IMR-90 (cell line): ENCODE data around the gene HCRTR1. TPM values are rescaled to one million over a fixed set of nuclear protein-coding genes. Genes with fewer than 3 reads are reported as not detected.

Source experiments
- ATAC-seq: fragments of 200-7000 bp; cut with Tn5 transposase; 2 replicates; pipeline ENCODE4 v1.9.1; 2020; ENCODE audit warnings: low read depth, mild to moderate bottlenecking, moderate library complexity
- BruUV-seq: library from RNA; stranded (reverse); fragments of 400-500 nt; replicated peaks from 2 replicates; lab custom pipeline; 2021; lab: Mats Ljungman, UMichigan
- CTCF ChIA-PET: fragments of 300-600 bp; formaldehyde crosslinking; extraction: SDS; loops from one replicate; lab custom pipeline; 2021; ENCODE audit warnings: antibody characterized with exemption; lab: Yijun Ruan, JAX
- POLR2A ChIA-PET: fragments of 300-600 bp; sonication (Branson Sonifier 250); formaldehyde crosslinking; loops from one replicate; lab custom pipeline; 2022; ENCODE audit warnings: antibody characterized with exemption; ENCODE audit not compliant: unreplicated experiment; lab: Charles Lee
- DNase-seq: peaks from one replicate; pipeline ENCODE4 v3.0.0; 2013
- H2AFZ ChIP-seq: replicated peaks from 2 replicates; pipeline ENCODE3; 2013; ENCODE audit warnings: low read length, mild to moderate bottlenecking; ENCODE audit not compliant: poor library complexity
- H2AK5ac ChIP-seq: 2 replicates; pipeline ENCODE4 v1.6.1; 2013; ENCODE audit warnings: low read depth, low read length, inconsistent platforms
- H2AK9ac ChIP-seq: replicated peaks from 2 replicates; pipeline ENCODE3; 2013; ENCODE audit warnings: mild to moderate bottlenecking, low read depth, low read length, moderate library complexity; ENCODE audit not compliant: poor library complexity
- H2BK120ac ChIP-seq: 2 replicates; pipeline ENCODE4 v1.6.1; 2013; ENCODE audit warnings: low read depth, low read length, inconsistent platforms
- H2BK15ac ChIP-seq: 3 replicates; pipeline ENCODE4 v1.6.1; 2013; ENCODE audit warnings: low read depth, low read length, inconsistent platforms
- H2BK20ac ChIP-seq: 2 replicates; pipeline ENCODE4 v1.6.1; 2013; ENCODE audit warnings: low read depth, mild to moderate bottlenecking, inconsistent platforms, low read length, moderate library complexity
- H2BK5ac ChIP-seq: 2 replicates; pipeline ENCODE4 v1.6.1; 2013; ENCODE audit warnings: mild to moderate bottlenecking, low read depth, low read length, inconsistent platforms; ENCODE audit not compliant: poor library complexity, severe bottlenecking
- H3K14ac ChIP-seq: replicated peaks from 2 replicates; pipeline ENCODE4 v1.6.1; 2013; ENCODE audit warnings: low read depth, low read length, inconsistent platforms
- H3K18ac ChIP-seq: 2 replicates; pipeline ENCODE4 v1.6.1; 2013; ENCODE audit warnings: low read depth, low read length, control low read depth
- H3K23ac ChIP-seq: 2 replicates; pipeline ENCODE4 v1.6.1; 2013; ENCODE audit warnings: low read depth, low read length, inconsistent platforms
- H3K27ac ChIP-seq: 2 replicates; pipeline ENCODE4 v1.5.1; 2013; ENCODE audit warnings: mild to moderate bottlenecking, control low read depth, low read length; ENCODE audit not compliant: insufficient read depth
- H3K27me3 ChIP-seq: 2 replicates; pipeline ENCODE4 v1.6.1; 2013; ENCODE audit warnings: low read length; ENCODE audit not compliant: control insufficient read depth, insufficient read depth
- H3K36me3 ChIP-seq: 2 replicates; pipeline ENCODE4 v1.6.1; 2013; ENCODE audit warnings: low read length, mixed read lengths; ENCODE audit not compliant: control insufficient read depth, insufficient read depth
- H3K4ac ChIP-seq: 2 replicates; pipeline ENCODE4 v1.6.1; 2013; ENCODE audit warnings: low read depth, low read length, inconsistent platforms
- H3K4me1 ChIP-seq: 2 replicates; pipeline ENCODE4 v1.6.1; 2013; ENCODE audit warnings: low read length, mixed read lengths; ENCODE audit not compliant: control insufficient read depth, insufficient read depth
- H3K4me2 ChIP-seq: 2 replicates; pipeline ENCODE4 v1.6.1; 2013; ENCODE audit warnings: low read depth, mild to moderate bottlenecking, control low read depth, low read length, moderate library complexity
- H3K4me3 ChIP-seq: 2 replicates; pipeline ENCODE4 v1.5.1; 2013; ENCODE audit warnings: low read depth, mild to moderate bottlenecking, control low read depth, low read length, moderate library complexity; ENCODE audit not compliant: insufficient read depth
- H3K56ac ChIP-seq: 2 replicates; pipeline ENCODE4 v1.6.1; 2013; ENCODE audit warnings: low read length, inconsistent platforms; ENCODE audit not compliant: insufficient read depth; ENCODE audit errors: extremely low read depth
- H3K79me1 ChIP-seq, 2 experiments: 2 replicates each; pipeline ENCODE4 v1.6.1; 2013; ENCODE audit warnings: low read length in 2 of 2, inconsistent platforms in 1 of 2, low read depth in 1 of 2
- H3K9ac ChIP-seq: 2 replicates; pipeline ENCODE4 v1.6.1; 2013; ENCODE audit warnings: low read depth, low read length, control low read depth
- H3K9me1 ChIP-seq: 2 replicates; pipeline ENCODE4 v1.6.1; 2013; ENCODE audit warnings: low read length, inconsistent platforms; ENCODE audit not compliant: insufficient read depth
- H3K9me3 ChIP-seq: 2 replicates; pipeline ENCODE4 v1.6.1; 2013; ENCODE audit warnings: low read length; ENCODE audit not compliant: control insufficient read depth, insufficient read depth
- H4K20me1 ChIP-seq: 2 replicates; pipeline ENCODE4 v1.6.1; 2013; ENCODE audit warnings: low read length, inconsistent platforms; ENCODE audit not compliant: insufficient read depth
- H4K5ac ChIP-seq: 2 replicates; pipeline ENCODE4 v1.6.1; 2013; ENCODE audit warnings: mild to moderate bottlenecking, low read depth, low read length, control low read depth
- H4K8ac ChIP-seq, 2 experiments: 2 replicates each; pipeline ENCODE4 v1.6.1; 2013; ENCODE audit warnings: low read depth in 2 of 2, low read length in 2 of 2, control low read depth in 1 of 2, inconsistent platforms in 1 of 2
- H4K91ac ChIP-seq: 2 replicates; pipeline ENCODE4 v1.6.1; 2013; ENCODE audit warnings: low read depth, low read length, inconsistent platforms; ENCODE audit not compliant: insufficient read depth
- BHLHE40 ChIP-seq: fragments of 150-350 bp; IDR thresholded peaks from 2 replicates; pipeline ENCODE4 v1.6.1; 2016; ENCODE audit warnings: mild to moderate bottlenecking, low read depth, low read length
- CHD1 ChIP-seq: IDR thresholded peaks from 2 replicates; pipeline ENCODE4 v1.6.1; 2012; ENCODE audit warnings: low read depth, low read length, improper control_type of control experiment
- FOS ChIP-seq: fragments of 150-350 bp; IDR thresholded peaks from 2 replicates; pipeline ENCODE4 v1.6.1; 2016; ENCODE audit warnings: low read depth, low read length
- MAFK ChIP-seq: IDR thresholded peaks from 2 replicates; pipeline ENCODE4 v1.6.1; 2012; ENCODE audit warnings: low read depth, low read length, improper control_type of control experiment
- MAZ ChIP-seq: IDR thresholded peaks from 2 replicates; pipeline ENCODE4 v1.6.1; 2012; ENCODE audit warnings: low read depth, mild to moderate bottlenecking, low read length, improper control_type of control experiment, moderate library complexity, borderline replicate concordance
- MXI1 ChIP-seq: IDR thresholded peaks from 2 replicates; pipeline ENCODE4 v1.6.1; 2012; ENCODE audit warnings: low read depth, mild to moderate bottlenecking, low read length, moderate library complexity, borderline replicate concordance
- NFE2L2 ChIP-seq: fragments of 150-350 bp; IDR thresholded peaks from 2 replicates; pipeline ENCODE4 v1.6.1; 2016; ENCODE audit warnings: low read depth, mild to moderate bottlenecking, low read length
- RAD21 ChIP-seq: IDR thresholded peaks from 2 replicates; pipeline ENCODE4 v1.6.1; 2012; ENCODE audit warnings: low read length, improper control_type of control experiment
- RFX5 ChIP-seq: IDR thresholded peaks from 2 replicates; pipeline ENCODE4 v1.8.0; 2012; ENCODE audit warnings: low read depth, mild to moderate bottlenecking, low read length, moderate library complexity
- SMC3 ChIP-seq: fragments of 150-350 bp; IDR thresholded peaks from 2 replicates; pipeline ENCODE4 v1.6.1; 2016; ENCODE audit warnings: low read depth, mild to moderate bottlenecking, antibody characterized with exemption, low read length, moderate library complexity
- WGBS, 2 experiments: methylation state at CpG; one replicate each; pipeline versions ENCODE4 v1.1.5 to v1.1.7; 2013; ENCODE audit warnings: missing lambda C conversion rate in 2 of 2; ENCODE audit not compliant: insufficient read length in 1 of 2; ENCODE audit errors: extremely low coverage in 2 of 2; 5-methylcytosine and 5-hydroxymethylcytosine counted together
- dilution Hi-C: fragments of 300-500 bp; cut with HindIII; formaldehyde crosslinking; loops from one replicate; pipeline ENCODE4 v1.14.3; 2018; ENCODE audit warnings: low sequenced_read_pairs; ENCODE audit not compliant: unreplicated experiment
- in situ Hi-C: fragments of 300-500 bp; cut with MboI; formaldehyde crosslinking; loops from 3 replicates; pipeline ENCODE4 v1.14.3; 2019; ENCODE audit warnings: low sequenced_read_pairs, inconsistent platforms, mixed read lengths
- intact Hi-C: fragments of 100-400 bp; cut with micrococcal nuclease; formaldehyde crosslinking; loops from 2 replicates; pipeline ENCODE4 v1.10.0; 2022
- polyA plus RNA-seq, 3 experiments: library from polyadenylated mRNA; depleted of rRNA; stranded (reverse); fragments of >200 nt; gene quantifications; 2 replicates each; pipeline ENCODE4 v1.2.3, GENCODE V29; 2012; ENCODE audit warnings: low replicate concordance in 1 of 3
- total RNA-seq: library from RNA; depleted of rRNA; stranded (reverse); fragments of >200 nt; gene quantifications from 2 replicates; pipeline ENCODE4 v1.2.3, GENCODE V29; 2012
- TF ChIP-seq, protein P1 (sequence below): conservative IDR thresholded peaks from 2 replicates; pipeline ENCODE4 v1.5.1; 2012; ENCODE audit warnings: mild to moderate bottlenecking, low read depth, low read length, improper control_type of control experiment
- TF ChIP-seq, protein P2 (sequence below): fragments of 150-350 bp; IDR thresholded peaks from 2 replicates; pipeline ENCODE4 v1.6.1; 2016; ENCODE audit warnings: low read depth, mild to moderate bottlenecking, low read length, moderate library complexity, borderline replicate concordance
- TF ChIP-seq, protein P3 (sequence below): fragments of 150-350 bp; IDR thresholded peaks from 2 replicates; pipeline ENCODE4 v1.6.1; 2017; ENCODE audit warnings: mild to moderate bottlenecking, antibody characterized with exemption, low read length, low read depth

HCRTR1 gene
- total and polyA plus RNA-seq, 2 of the 4 experiments (the other 2 are of a cell fraction), result not detected

DNA sequence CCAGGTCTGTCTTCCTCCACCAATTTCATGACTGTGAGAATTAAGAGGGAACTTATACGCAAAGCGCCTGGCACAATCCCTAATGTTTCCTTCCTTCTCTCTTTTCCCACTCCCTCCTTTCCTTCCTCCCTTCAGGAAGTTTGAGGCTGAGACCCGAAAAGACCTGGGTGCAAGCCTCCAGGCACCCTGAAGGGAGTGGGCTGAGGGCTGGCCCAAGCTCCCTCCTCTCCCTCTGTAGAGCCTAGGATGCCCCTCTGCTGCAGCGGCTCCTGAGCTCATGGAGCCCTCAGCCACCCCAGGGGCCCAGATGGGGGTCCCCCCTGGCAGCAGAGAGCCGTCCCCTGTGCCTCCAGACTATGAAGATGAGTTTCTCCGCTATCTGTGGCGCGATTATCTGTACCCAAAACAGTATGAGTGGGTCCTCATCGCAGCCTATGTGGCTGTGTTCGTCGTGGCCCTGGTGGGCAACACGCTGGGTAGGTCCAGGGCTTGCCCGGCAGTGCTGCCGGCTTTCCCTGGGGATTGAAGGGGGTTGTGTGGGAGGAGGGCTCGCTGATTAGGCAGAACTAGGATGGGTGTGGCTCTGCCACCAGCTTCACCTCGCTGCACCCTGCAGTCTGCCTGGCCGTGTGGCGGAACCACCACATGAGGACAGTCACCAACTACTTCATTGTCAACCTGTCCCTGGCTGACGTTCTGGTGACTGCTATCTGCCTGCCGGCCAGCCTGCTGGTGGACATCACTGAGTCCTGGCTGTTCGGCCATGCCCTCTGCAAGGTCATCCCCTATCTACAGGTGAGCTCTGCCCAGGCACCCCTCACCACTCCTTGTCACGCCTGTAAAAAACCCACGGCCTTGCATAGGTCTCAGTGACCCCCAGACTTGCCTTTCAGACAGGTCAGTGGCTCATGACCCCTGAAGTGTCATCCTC, 1.7 kb downstream of the HCRTR1 start:
- Histone ChIP-seq H2BK15ac (no peak overlapping the region), H3K36me3 (no peaks in the 10 kb centered on the region), H2BK5ac (no peak overlapping the region), H2AK9ac (no peak overlapping the region), H4K8ac (no peak overlapping the region), H4K91ac (no peak overlapping the region), H4K20me1 (no peaks in the 10 kb centered on the region), H3K4me1 (no peaks in the 10 kb centered on the region; the same call in 1 of the 2 replicates), H3K4me2 (no peak overlapping the region), H3K4ac (no peak overlapping the region), H3K4me3 (no peak overlapping the region), H3K14ac (no peak overlapping the region), H3K9me3 (no peaks in the 10 kb centered on the region), H3K9ac (no peak overlapping the region), H3K23ac (no peak overlapping the region), H2BK20ac (no peak overlapping the region), H4K5ac (no peak overlapping the region), H3K27ac (no peak overlapping the region), H3K56ac (no peak overlapping the region), H3K9me1 (0 out of 2 replicates have a peak, but pooled peaks cover 6% of the 10 kb centered on the region), H3K18ac (no peak overlapping the region), H3K79me1 (no peaks in the 10 kb centered on the region), H3K27me3 (peaks cover 37% of the 10 kb centered on the region), H2AK5ac (no peak overlapping the region), H2AFZ (no peak overlapping the region), H2BK120ac (no peak overlapping the region)
- BruUV-seq, result no TSS peak
- 71% methylated on average over 11 of the region's 23 CpGs; no CpG with 5 or more reads in 1 of the 2 experiments for WGBS, 2 experiments
- ATAC-seq (no peak), DNase-seq (no peak)
- intact Hi-C loops (loop anchor here (1.0 kb wide), 1 partner anchor 55 kb away; no protein-coding TSS in a partner anchor), dilution Hi-C loops (no loop called here), in situ Hi-C loops (loop anchor here (10.0 kb wide), 1 partner anchor 54 kb away; no protein-coding TSS in a partner anchor)
- ChIA-PET CTCF (interaction anchor here (1.4 to 2.5 kb wide), 4 partner anchors 16 to 70 kb away, joined by 3 to 10 read pairs (median 6); no protein-coding TSS in a partner anchor), POLR2A (no interaction called here)
- TF ChIP-seq, protein P1, sequence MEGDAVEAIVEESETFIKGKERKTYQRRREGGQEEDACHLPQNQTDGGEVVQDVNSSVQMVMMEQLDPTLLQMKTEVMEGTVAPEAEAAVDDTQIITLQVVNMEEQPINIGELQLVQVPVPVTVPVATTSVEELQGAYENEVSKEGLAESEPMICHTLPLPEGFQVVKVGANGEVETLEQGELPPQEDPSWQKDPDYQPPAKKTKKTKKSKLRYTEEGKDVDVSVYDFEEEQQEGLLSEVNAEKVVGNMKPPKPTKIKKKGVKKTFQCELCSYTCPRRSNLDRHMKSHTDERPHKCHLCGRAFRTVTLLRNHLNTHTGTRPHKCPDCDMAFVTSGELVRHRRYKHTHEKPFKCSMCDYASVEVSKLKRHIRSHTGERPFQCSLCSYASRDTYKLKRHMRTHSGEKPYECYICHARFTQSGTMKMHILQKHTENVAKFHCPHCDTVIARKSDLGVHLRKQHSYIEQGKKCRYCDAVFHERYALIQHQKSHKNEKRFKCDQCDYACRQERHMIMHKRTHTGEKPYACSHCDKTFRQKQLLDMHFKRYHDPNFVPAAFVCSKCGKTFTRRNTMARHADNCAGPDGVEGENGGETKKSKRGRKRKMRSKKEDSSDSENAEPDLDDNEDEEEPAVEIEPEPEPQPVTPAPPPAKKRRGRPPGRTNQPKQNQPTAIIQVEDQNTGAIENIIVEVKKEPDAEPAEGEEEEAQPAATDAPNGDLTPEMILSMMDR, result no peak
- no peak for TF ChIP-seq SMC3
- TF ChIP-seq MAFK, result no peak
- no peak for TF ChIP-seq CHD1
- TF ChIP-seq BHLHE40, result no peak
- TF ChIP-seq RFX5, result no peak
- TF ChIP-seq NFE2L2, result no peak
- TF ChIP-seq FOS, result no peak
- TF ChIP-seq, protein P2, sequence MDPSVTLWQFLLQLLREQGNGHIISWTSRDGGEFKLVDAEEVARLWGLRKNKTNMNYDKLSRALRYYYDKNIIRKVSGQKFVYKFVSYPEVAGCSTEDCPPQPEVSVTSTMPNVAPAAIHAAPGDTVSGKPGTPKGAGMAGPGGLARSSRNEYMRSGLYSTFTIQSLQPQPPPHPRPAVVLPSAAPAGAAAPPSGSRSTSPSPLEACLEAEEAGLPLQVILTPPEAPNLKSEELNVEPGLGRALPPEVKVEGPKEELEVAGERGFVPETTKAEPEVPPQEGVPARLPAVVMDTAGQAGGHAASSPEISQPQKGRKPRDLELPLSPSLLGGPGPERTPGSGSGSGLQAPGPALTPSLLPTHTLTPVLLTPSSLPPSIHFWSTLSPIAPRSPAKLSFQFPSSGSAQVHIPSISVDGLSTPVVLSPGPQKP, result no peak
- no peak for TF ChIP-seq RAD21
- TF ChIP-seq MAZ, result no peak
- TF ChIP-seq, protein P3, sequence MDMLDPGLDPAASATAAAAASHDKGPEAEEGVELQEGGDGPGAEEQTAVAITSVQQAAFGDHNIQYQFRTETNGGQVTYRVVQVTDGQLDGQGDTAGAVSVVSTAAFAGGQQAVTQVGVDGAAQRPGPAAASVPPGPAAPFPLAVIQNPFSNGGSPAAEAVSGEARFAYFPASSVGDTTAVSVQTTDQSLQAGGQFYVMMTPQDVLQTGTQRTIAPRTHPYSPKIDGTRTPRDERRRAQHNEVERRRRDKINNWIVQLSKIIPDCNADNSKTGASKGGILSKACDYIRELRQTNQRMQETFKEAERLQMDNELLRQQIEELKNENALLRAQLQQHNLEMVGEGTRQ, result no peak
- TF ChIP-seq MXI1, result no peak
